Ishikawa (cell line): ENCODE measurements around the gene TRPC4AP.

Experiments used
- CEBPB ChIP-seq: IDR thresholded peaks from 2 replicates; pipeline ENCODE4 v1.6.1; 2012
- CREB1 ChIP-seq: IDR thresholded peaks from 2 replicates; pipeline ENCODE4 v1.6.1; 2012; ENCODE audit warnings: low read depth
- EGR1 ChIP-seq: IDR thresholded peaks from 2 replicates; pipeline ENCODE4 v1.6.1; 2012
- EP300 ChIP-seq: IDR thresholded peaks from 2 replicates; pipeline ENCODE4 v1.6.1; 2012; ENCODE audit warnings: borderline replicate concordance
- RAD21 ChIP-seq: IDR thresholded peaks from 2 replicates; pipeline ENCODE4 v1.6.1; 2012; ENCODE audit warnings: low read depth
- TAF1 ChIP-seq: IDR thresholded peaks from 2 replicates; pipeline ENCODE4 v1.6.1; 2012; ENCODE audit warnings: low read depth, mild to moderate bottlenecking
- ZBTB7A ChIP-seq: IDR thresholded peaks from 2 replicates; pipeline ENCODE4 v1.6.1; 2012; ENCODE audit warnings: low read depth
- TF ChIP-seq, protein P1 (sequence below): IDR thresholded peaks from 2 replicates; pipeline ENCODE4 v1.6.1; 2012

DNA sequence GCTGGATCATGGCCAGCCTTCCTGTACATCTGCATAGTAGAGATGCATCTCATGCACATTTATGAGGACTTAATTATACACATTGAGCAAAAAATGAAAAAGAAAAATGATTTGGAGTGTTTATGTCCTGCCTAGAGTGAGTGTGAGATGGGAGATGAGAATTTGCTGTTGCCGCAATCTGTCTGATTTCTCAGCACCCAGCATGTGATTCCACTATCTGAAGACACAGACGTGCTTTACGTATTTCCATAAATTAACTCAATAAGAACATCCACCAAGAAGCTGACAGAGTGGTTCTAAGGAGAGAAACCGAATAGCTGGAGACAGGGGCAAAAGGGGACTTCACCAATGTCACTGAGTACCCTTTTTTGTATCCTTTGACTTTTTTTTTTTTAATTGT is 39.3 kb upstream of the TRPC4AP start:
- no peak for TF ChIP-seq RAD21
- TF ChIP-seq CEBPB: no peak
- no peak for TF ChIP-seq EP300
- TF ChIP-seq, protein P1, sequence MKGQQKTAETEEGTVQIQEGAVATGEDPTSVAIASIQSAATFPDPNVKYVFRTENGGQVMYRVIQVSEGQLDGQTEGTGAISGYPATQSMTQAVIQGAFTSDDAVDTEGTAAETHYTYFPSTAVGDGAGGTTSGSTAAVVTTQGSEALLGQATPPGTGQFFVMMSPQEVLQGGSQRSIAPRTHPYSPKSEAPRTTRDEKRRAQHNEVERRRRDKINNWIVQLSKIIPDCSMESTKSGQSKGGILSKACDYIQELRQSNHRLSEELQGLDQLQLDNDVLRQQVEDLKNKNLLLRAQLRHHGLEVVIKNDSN: no peak
- TF ChIP-seq EGR1: no peak
- no peak for TF ChIP-seq CREB1
- no peak for TF ChIP-seq TAF1
- no peak for TF ChIP-seq ZBTB7A
